ENCODE data around the gene ARPC5L.
"Not testable (repeated sequence)": the region's sequence is repeated elsewhere in the genome, so short reads cannot be mapped to it uniquely, and the experiment has no call there.

The ARPC5L gene

GRCh38 chr9:124894741-124895170 is 32.8 kb downstream of the ARPC5L start:
- DNase-seq = peak; percentile 64

- no peak for DNase-seq
These were observed 35.9 kb downstream of the ARPC5L start for GRCh38 chr9:124897570-124898460.

GRCh38 chr9:124899845-124900244 is 37.9 kb downstream of the ARPC5L start:
- DNase-seq = no peak

GRCh38 chr9:124906966-124907365 is 45.0 kb downstream of the ARPC5L start:
- no peak for DNase-seq

- DNase-seq = no peak
These were observed 46.2 kb downstream of the ARPC5L start for GRCh38 chr9:124908098-124908497.

- no peak for DNase-seq
These were observed 49.8 kb downstream of the ARPC5L start for GRCh38 chr9:124911766-124912165.

GRCh38 chr9:124913378-124913777 is 51.4 kb downstream of the ARPC5L start:
- no peak for DNase-seq

- DNase-seq = no peak
These were observed 52.9 kb downstream of the ARPC5L start for GRCh38 chr9:124914753-124915405.

GRCh38 chr9:124920394-124920793 is 58.5 kb downstream of the ARPC5L start:
- not testable (repeated sequence) for DNase-seq

All from CD4-positive, alpha-beta T cell treated with Interleukin-12 subunit alpha and Interleukin-12 subunit beta, for 1 hour (primary cell).